ENCODE data around the gene SEPTIN12.
"Not testable (repeated sequence)": the region's sequence is repeated elsewhere in the genome, so short reads cannot be mapped to it uniquely, and the experiment has no call there.

SEPTIN12 gene

GRCh38 chr16:4798456-4798855, 10.3 kb upstream of the SEPTIN12 start:
- Mint-ChIP-seq H3K4me1 (ENCODE audit: low read depth) (peaks cover 14% of the 10 kb centered on the region), H3K27ac (no peak overlapping the region), H3K27me3 (no peaks in the 10 kb centered on the region), H3K36me3 (ENCODE audit: low read depth) (no peaks in the 10 kb centered on the region), H3K9me3 (no peaks in the 10 kb centered on the region), H3K4me3 (no peak overlapping the region)
- DNase-seq: no peak

- Mint-ChIP-seq H3K27ac (no peak overlapping the region), H3K4me3 (no peak overlapping the region), H3K36me3 (ENCODE audit: low read depth) (no peaks in the 10 kb centered on the region), H3K27me3 (no peaks in the 10 kb centered on the region), H3K4me1 (ENCODE audit: low read depth) (peaks cover 8% of the 10 kb centered on the region), H3K9me3 (no peaks in the 10 kb centered on the region)
- DNase-seq: no peak
These were observed 9.7 kb upstream of the SEPTIN12 start for GRCh38 chr16:4797805-4798252.

DNA sequence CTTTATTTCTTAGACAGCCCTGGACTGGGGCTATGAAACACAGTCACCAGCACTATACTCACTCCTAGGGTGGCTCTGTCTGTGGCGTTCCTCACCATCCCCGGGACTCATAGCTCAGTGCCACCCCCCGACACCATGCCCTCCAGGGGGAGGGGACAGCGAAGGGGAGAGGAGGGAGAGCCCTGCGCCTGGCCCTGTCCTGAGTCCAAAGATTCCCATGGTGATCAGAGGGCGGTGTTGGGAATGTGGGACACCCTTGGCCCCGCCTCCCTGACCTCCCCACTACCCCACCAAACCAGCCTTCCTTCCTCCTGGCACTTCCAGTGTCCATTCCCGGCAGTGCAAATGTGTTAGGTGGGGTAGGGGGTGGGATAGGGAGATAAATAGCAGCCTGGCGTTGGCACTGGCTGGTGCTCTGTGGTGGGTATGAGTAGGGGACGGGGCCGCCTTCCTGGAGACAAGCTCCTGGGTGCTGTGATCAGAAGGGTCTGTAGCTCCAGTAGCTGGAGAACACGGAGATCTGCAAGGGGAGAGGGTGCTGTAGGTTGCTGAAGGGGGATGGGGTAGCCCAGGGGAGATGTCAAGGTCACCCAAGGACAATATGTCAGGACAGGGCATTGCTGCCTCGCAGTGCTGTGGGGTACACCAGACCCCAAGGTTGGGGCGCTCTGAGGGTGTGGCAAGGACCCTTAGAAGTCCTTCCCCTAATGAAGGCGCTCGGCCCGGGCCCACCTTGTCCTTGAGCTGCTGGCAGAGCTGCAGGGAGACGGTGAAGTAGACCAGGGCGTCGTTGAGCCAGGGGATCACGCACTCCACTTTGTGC, 9.0 kb upstream of the SEPTIN12 start:
- Mint-ChIP-seq H3K4me3 (no peak overlapping the region), H3K4me1 (ENCODE audit: low read depth) (peaks cover 8% of the 10 kb centered on the region), H3K27me3 (no peaks in the 10 kb centered on the region), H3K9me3 (no peaks in the 10 kb centered on the region), H3K36me3 (ENCODE audit: low read depth) (no peaks in the 10 kb centered on the region), H3K27ac (no peak overlapping the region)
- DNase-seq: no peak

- no peaks in the 10 kb centered on the region for H3K27me3 Mint-ChIP-seq
These were observed 7.9 kb upstream of the SEPTIN12 start for GRCh38 chr16:4795828-4796572.

GRCh38 chr16:4795181-4795827, 7.2 kb upstream of the SEPTIN12 start, which contains the start of gene SMIM22:
Gene SMIM22, plus strand, starts transcription at chr16:4795369. Its CDS starts 366 bp downstream, at chr16:4795735.
- Mint-ChIP-seq H3K4me3 (no peak within 1 kb of the TSS), H3K9me3 (no peaks in the 10 kb centered on the region), H3K27me3 (no peaks in the 10 kb centered on the region), H3K36me3 (ENCODE audit: low read depth) (no peaks in the 10 kb centered on the region), H3K27ac (no peak within 1 kb of the TSS), H3K4me1 (ENCODE audit: low read depth) (no peaks in the 10 kb centered on the region)
- DNase-seq: no peak

More at GRCh38 chr16:4795828-4796572, 7.9 kb upstream of the SEPTIN12 start:
- H3K9me3 Mint-ChIP-seq: no peaks in the 10 kb centered on the region
- H3K27ac Mint-ChIP-seq: no peak overlapping the region
- no peaks in the 10 kb centered on the region for H3K36me3 Mint-ChIP-seq (ENCODE audit: low read depth)
- DNase-seq: no peak
- peaks cover 3% of the 10 kb centered on the region for H3K4me1 Mint-ChIP-seq (ENCODE audit: low read depth)
- H3K4me3 Mint-ChIP-seq: no peak overlapping the region

DNA sequence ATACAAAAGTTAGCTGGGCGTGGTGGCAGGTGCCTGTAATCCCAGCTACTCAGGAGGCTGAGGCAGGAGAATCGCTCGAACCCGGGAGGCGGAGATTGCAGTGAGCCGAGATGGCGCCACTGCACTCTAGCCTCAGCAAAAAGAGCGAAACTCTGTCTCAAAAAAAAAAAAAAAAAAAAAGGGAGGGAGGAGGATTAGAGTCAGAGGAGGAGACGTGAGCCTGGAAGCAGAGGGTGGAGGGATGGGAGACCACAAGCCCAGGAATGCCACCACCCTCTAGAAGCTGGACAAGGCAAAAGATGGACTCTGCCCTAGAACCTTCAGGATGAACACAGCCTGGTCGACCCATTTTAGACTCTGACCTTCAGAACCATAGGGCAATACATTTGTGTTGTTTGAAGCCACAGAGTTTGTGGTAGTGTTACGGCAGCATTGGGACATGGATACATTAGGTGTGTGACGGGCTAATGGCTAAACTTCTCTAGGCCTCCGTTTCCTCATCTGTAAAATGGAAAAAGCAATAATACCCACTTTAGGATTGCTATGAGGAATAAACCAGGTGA, 4.9 kb upstream of the SEPTIN12 start:
- no peaks in the 10 kb centered on the region for H3K9me3 Mint-ChIP-seq

GRCh38 chr16:4790871-4791270, 2.7 kb upstream of the SEPTIN12 start:
- Mint-ChIP-seq H3K36me3 (ENCODE audit: low read depth) (no peaks in the 10 kb centered on the region), H3K4me1 (ENCODE audit: low read depth) (no peaks in the 10 kb centered on the region), H3K4me3 (no peak overlapping the region), H3K9me3 (no peaks in the 10 kb centered on the region), H3K27ac (no peak overlapping the region), H3K27me3 (no peaks in the 10 kb centered on the region)
- no peak for DNase-seq

More for the DNA sequence above, 4.9 kb upstream of the SEPTIN12 start:
- no peak overlapping the region for H3K27ac Mint-ChIP-seq
- no peak for DNase-seq
- H3K36me3 Mint-ChIP-seq (ENCODE audit: low read depth): no peaks in the 10 kb centered on the region
- no peaks in the 10 kb centered on the region for H3K27me3 Mint-ChIP-seq
- no peaks in the 10 kb centered on the region for H3K4me1 Mint-ChIP-seq (ENCODE audit: low read depth)
- no peak overlapping the region for H3K4me3 Mint-ChIP-seq

DNA sequence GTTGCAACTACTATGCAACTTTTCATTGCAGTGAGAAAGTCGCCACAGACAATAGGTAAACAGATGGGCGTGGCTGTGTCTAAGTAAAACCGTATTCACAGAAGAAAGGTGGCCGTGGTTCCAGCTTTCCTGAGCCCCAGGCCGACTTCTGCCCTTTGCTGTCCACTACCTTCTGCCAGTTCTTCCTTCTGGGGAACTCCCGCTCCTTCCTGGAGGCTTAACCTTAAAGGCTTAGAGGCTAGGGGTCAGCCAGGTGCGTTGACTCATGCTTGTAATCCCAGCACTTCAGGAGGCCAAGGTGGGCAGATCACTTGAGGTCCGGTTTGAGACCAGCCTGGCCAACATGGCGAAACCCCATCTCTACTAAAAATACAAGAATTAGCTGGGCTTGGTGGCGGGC, 2.1 kb upstream of the SEPTIN12 start:
- no peaks in the 10 kb centered on the region for H3K9me3 Mint-ChIP-seq
- no peak for DNase-seq
- H3K4me3 Mint-ChIP-seq: no peak overlapping the region
- H3K4me1 Mint-ChIP-seq (ENCODE audit: low read depth): no peaks in the 10 kb centered on the region
- H3K27me3 Mint-ChIP-seq: no peaks in the 10 kb centered on the region
- H3K36me3 Mint-ChIP-seq (ENCODE audit: low read depth): no peaks in the 10 kb centered on the region
- H3K27ac Mint-ChIP-seq: no peak overlapping the region

DNA sequence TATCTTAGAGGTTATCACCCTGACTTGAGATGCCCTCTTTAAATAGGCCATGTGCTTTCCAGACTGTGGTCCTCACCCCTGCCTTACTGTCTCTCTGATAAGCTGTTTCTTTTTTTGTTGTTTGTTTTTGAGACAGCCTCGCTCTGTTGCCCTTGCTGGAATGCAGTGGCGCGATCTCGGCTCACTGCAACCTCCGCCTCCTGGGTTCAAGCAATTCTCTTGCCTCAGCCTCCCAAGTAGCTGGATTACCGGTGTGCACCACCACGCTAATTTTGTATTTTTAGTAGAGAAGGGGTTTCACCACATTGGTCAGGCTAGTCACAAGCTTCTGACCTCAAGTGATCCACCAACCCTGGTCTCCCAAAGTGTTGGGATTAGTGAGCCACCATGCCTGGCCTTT, 765 bp upstream of the SEPTIN12 start:
- H3K4me1 Mint-ChIP-seq (ENCODE audit: low read depth): no peaks in the 10 kb centered on the region

GRCh38 chr16:4788489-4788889, 344 bp upstream of the SEPTIN12 start:
- Mint-ChIP-seq H3K9me3 (no peaks in the 10 kb centered on the region), H3K4me1 (ENCODE audit: low read depth) (no peaks in the 10 kb centered on the region), H3K27me3 (no peaks in the 10 kb centered on the region), H3K36me3 (ENCODE audit: low read depth) (no peaks in the 10 kb centered on the region), H3K4me3 (no peak overlapping the region), H3K27ac (no peak overlapping the region)
- DNase-seq: no peak

More for the DNA sequence above, 765 bp upstream of the SEPTIN12 start:
- Mint-ChIP-seq H3K4me3 (no peak overlapping the region), H3K27me3 (no peaks in the 10 kb centered on the region), H3K9me3 (no peaks in the 10 kb centered on the region), H3K36me3 (ENCODE audit: low read depth) (no peaks in the 10 kb centered on the region), H3K27ac (no peak overlapping the region)
- DNase-seq: no peak

DNA sequence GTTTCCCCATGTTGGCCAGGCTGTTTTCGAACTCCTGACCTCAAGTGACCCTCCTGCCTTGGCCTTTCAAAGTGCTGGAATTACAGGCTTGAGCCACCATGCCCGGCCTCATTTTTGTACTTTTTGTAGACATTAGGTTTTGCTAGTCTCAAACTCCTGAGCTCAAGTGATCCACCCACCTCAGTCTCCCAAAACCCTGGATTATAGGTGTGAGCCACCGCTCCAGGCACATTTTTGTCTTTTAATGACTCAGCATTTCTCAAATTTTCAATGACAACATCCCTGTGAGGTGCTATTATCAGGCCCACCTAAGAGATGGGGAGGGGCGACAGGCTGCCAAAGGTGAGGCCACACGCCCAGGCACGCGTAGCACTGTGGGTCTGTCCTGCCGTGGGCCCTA, 1.1 kb downstream of the SEPTIN12 start:
- Mint-ChIP-seq H3K4me3 (no peak overlapping the region), H3K4me1 (ENCODE audit: low read depth) (no peaks in the 10 kb centered on the region), H3K36me3 (ENCODE audit: low read depth) (no peaks in the 10 kb centered on the region), H3K27me3 (no peaks in the 10 kb centered on the region), H3K9me3 (no peaks in the 10 kb centered on the region), H3K27ac (no peak overlapping the region)
- no peak for DNase-seq

DNA sequence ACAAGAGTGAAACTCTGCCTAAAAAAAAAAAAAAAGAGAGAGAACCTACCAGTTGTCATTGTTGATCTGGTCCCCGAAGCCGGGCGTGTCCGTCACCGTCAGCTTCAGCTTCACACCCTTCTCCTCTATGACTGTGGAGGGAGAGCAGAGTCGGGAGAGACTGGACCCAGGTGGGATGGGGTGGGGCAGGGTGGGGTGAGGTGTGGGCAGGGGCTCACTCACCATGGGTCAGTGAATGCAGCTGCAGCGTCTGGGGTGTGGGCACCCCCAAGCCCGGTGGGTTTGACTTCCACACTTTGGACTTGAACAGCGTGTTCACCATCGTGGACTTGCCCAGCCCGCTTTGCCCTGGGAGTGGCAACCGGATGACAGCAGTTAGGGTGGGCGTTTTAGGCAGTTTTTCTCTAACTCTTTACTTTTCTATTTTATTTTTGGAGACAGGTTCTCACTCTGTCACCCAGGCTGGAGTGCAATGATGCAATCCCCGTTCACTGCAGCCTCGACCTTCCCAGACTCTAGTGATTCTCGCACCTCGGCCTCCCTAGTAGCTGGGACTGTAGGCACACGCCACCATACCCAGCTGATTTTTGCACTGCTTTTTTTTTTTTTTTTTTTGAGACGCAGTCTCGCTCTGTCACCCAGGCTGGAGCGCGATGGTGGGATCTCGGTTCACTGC, 2.2 kb downstream of the SEPTIN12 start:
- Mint-ChIP-seq H3K4me1 (ENCODE audit: low read depth) (no peaks in the 10 kb centered on the region), H3K36me3 (ENCODE audit: low read depth) (no peaks in the 10 kb centered on the region), H3K4me3 (no peak overlapping the region), H3K27me3 (no peaks in the 10 kb centered on the region), H3K9me3 (no peaks in the 10 kb centered on the region), H3K27ac (no peak overlapping the region)
- DNase-seq: no peak

GRCh38 chr16:4784444-4784987, 3.6 kb downstream of the SEPTIN12 start:
- not testable (repeated sequence) for H3K9me3 Mint-ChIP-seq; H3K36me3 Mint-ChIP-seq (ENCODE audit: low read depth); H3K27ac Mint-ChIP-seq; DNase-seq; H3K4me1 Mint-ChIP-seq (ENCODE audit: low read depth); H3K4me3 Mint-ChIP-seq; H3K27me3 Mint-ChIP-seq

DNA sequence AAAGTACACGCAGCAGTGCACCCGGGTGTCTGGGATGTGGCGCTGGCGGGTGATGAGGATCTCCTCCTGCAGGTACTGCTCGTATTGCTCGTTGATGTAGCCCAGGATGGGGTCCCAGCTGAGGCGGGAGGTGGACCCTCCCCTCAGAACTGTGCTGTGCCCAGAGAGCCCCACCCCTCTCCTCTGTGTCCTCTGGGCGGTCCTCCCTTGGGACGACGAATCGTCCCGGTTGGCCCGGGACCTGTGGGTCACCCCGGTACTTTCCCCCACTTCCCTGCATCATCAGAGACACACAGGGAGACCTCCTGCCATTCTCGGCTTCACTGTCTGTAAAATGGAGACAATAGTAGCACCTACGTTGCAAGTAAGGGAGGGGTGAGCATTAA, 4.2 kb downstream of the SEPTIN12 start:
- Mint-ChIP-seq H3K4me3 (no peak overlapping the region), H3K9me3 (no peaks in the 10 kb centered on the region), H3K4me1 (ENCODE audit: low read depth) (no peaks in the 10 kb centered on the region), H3K36me3 (ENCODE audit: low read depth) (no peaks in the 10 kb centered on the region), H3K27me3 (no peaks in the 10 kb centered on the region), H3K27ac (no peak overlapping the region)
- DNase-seq: no peak

Data from activated T-cell treated with anti-CD3 and anti-CD28 coated beads, Interleukin-2, amount 50 U/mL, for 24 hours (primary cell).